Caki2 (cell line): ENCODE data around the gene TYW5. TPM values are rescaled to one million over a fixed set of nuclear protein-coding genes. Genes with fewer than 3 reads are reported as not detected.

Experiments
- DNase-seq: peaks from one replicate; pipeline ENCODE4 v3.0.0-alpha.2; 2015; ENCODE audit warnings: low read depth
- in situ Hi-C: cut with HindIII; loops from 2 replicates; pipeline ENCODE4 v1.10.0; 2016; ENCODE audit warnings: low sequenced_read_pairs, low pct_unique_long_range_greater_than_20kb, mixed read lengths
- total RNA-seq: library from RNA; depleted of rRNA; stranded (reverse); fragments of >200 nt; shearing (Covaris generic); gene quantifications from 2 replicates; pipeline ENCODE4 v1.2.3, GENCODE V29; 2014; ENCODE audit warnings: low replicate concordance; rRNA removed

Gene TYW5
- total RNA-seq, result 5.9 and 9.2 TPM in 2 replicates

GRCh38 chr2:199955339-199956061, at the start of gene TYW5, which contains the start of gene MAIP1:
Gene TYW5, minus strand, starts transcription at chr2:199955491. Its CDS starts 21 bp downstream, at chr2:199955470.
Gene MAIP1, plus strand, starts transcription at chr2:199955582. Its CDS starts 217 bp downstream, at chr2:199955799.
- peak; percentile 89 for DNase-seq
- in situ Hi-C loops, result no loop called here

GRCh38 chr2:200003444-200003843, 48.2 kb upstream of the TYW5 start:
- no peak for DNase-seq

GRCh38 chr2:200000444-200001163, 45.3 kb upstream of the TYW5 start:
- no peak for DNase-seq
- in situ Hi-C loops, result no loop called here

More at GRCh38 chr2:200003444-200003843, 48.2 kb upstream of the TYW5 start:
- in situ Hi-C loops, result no loop called here

GRCh38 chr2:199999166-199999565, 43.9 kb upstream of the TYW5 start:
- in situ Hi-C loops, result no loop called here
- DNase-seq, result no peak

- DNase-seq, result no peak
- in situ Hi-C loops, result no loop called here
Observed at GRCh38 chr2:199997296-199997695, 42.0 kb upstream of the TYW5 start.

- no peak for DNase-seq
- in situ Hi-C loops, result no loop called here
Observed at GRCh38 chr2:199994896-199995295, 39.6 kb upstream of the TYW5 start.

- in situ Hi-C loops, result no loop called here
- DNase-seq, result no peak
Observed at GRCh38 chr2:199994371-199994770, 39.1 kb upstream of the TYW5 start.

- no peak for DNase-seq
- in situ Hi-C loops, result no loop called here
Observed at GRCh38 chr2:199992296-199992695, 37.0 kb upstream of the TYW5 start.

GRCh38 chr2:199991691-199992090, 36.4 kb upstream of the TYW5 start:
- in situ Hi-C loops, result no loop called here

GRCh38 chr2:199989822-199990221, 34.5 kb upstream of the TYW5 start:
- in situ Hi-C loops, result no loop called here
- no peak for DNase-seq

More at GRCh38 chr2:199991691-199992090, 36.4 kb upstream of the TYW5 start:
- DNase-seq, result no peak

- in situ Hi-C loops, result no loop called here
Observed at GRCh38 chr2:199988151-199988550, 32.9 kb upstream of the TYW5 start.

GRCh38 chr2:199987586-199987985, 32.3 kb upstream of the TYW5 start:
- in situ Hi-C loops, result no loop called here
- no peak for DNase-seq

More at GRCh38 chr2:199988151-199988550, 32.9 kb upstream of the TYW5 start:
- no peak for DNase-seq

- in situ Hi-C loops, result no loop called here
- DNase-seq, result peak; percentile 56
Observed at GRCh38 chr2:199985625-199986207, 30.4 kb upstream of the TYW5 start.

- in situ Hi-C loops, result no loop called here
- DNase-seq, result no peak
Observed at GRCh38 chr2:199984755-199985154, 29.5 kb upstream of the TYW5 start.

GRCh38 chr2:199984159-199984558, 28.9 kb upstream of the TYW5 start:
- in situ Hi-C loops, result no loop called here
- no peak for DNase-seq

- in situ Hi-C loops, result no loop called here
- DNase-seq, result no peak
Observed at GRCh38 chr2:199983534-199983933, 28.2 kb upstream of the TYW5 start.

GRCh38 chr2:199982126-199982843, 27.0 kb upstream of the TYW5 start:
- DNase-seq, result no peak
- in situ Hi-C loops, result no loop called here

GRCh38 chr2:199979832-199980628, 24.7 kb upstream of the TYW5 start:
- peak; percentile 59 for DNase-seq
- in situ Hi-C loops, result no loop called here
